Keratinocyte (primary cell): ENCODE results near the gene CDKN3.

Experiments used
- CTCF ChIP-seq, 3 experiments: IDR thresholded peaks in 1 of 3; conservative IDR thresholded peaks in 1 of 3; optimal IDR thresholded peaks in 1 of 3; 2 replicates in 2 of 3; 3 replicates in 1 of 3; pipeline versions ENCODE3 to v1.5.1; 2011; ENCODE audit warnings: low read length in 3 of 3, mild to moderate bottlenecking in 3 of 3, moderate library complexity in 2 of 3, control low read depth in 1 of 3, inconsistent platforms in 1 of 3; ENCODE audit not compliant: insufficient read depth in 2 of 3; ENCODE audit errors: extremely low read depth in 1 of 3
- EZH2 ChIP-seq: IDR thresholded peaks from one replicate; pipeline ENCODE4 v1.6.1; 2012; ENCODE audit warnings: inconsistent platforms, mild to moderate bottlenecking, low read length, moderate library complexity

DNA sequence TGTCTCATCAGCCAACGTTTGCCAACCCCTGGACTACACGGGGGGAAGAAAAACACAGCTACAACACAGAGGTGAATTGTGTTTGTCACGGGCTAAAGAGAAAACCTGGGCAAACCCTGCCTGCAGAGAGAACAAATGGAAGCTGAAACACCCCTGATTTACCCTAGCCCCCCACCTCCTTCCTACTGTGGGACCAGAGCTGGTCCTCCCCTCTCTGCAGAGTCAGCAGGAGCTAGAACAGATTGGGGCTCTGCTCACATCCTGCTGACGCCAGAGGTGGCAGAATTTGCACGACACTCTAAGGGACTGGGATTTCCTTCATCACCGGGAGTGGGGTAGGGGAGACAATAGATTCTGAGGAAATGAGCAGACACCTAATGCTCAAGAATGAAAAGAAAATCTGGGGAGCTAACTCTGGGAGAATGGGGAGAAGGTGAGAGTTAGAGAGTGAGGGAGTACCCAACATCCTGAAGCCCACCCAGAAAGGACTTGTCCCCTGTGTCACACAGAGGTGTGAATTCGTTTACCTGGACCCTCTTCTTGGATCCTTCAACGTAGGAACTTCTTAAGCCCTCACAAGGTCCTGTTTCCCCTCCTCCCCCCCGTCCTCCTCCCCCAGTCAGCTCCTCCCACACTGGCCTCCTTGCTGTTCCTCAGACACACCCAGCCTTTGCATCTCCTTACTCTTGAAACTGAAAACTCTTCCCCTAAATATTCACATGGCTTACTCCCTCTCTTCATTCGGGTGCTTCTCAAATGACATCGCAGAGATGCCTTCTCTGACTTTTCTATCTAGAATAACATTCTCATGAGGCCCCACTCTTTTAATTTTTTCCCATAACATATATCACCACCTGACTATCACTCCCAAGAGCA is 26.2 kb upstream of the CDKN3 start:
- TF ChIP-seq CTCF (optimal IDR thresholded peaks at IDR 0.05 in 1 of 3, IDR thresholded peaks at IDR 0.05 in 1 of 3, conservative IDR thresholded peaks at IDR 0.05 in 1 of 3; ENCODE audit: extremely low read depth in 1 of 3, insufficient read depth in 2 of 3, low read length in 3 of 3), result no peak
- no peak for TF ChIP-seq EZH2
